NCI-H82 treated with DMSO at 0.1 percent for 48 hours (cell line): ENCODE measurements around the gene CAMK1D.
"Not testable (repeated sequence)": the region's sequence is repeated elsewhere in the genome, so short reads cannot be mapped to it uniquely, and the experiment has no call there.

Experiments used
- DNase-seq: peaks from one replicate; lab custom pipeline; 2025; ENCODE audit not compliant: unreplicated experiment; lab: John Stamatoyannopoulos, UW

CAMK1D gene

DNA sequence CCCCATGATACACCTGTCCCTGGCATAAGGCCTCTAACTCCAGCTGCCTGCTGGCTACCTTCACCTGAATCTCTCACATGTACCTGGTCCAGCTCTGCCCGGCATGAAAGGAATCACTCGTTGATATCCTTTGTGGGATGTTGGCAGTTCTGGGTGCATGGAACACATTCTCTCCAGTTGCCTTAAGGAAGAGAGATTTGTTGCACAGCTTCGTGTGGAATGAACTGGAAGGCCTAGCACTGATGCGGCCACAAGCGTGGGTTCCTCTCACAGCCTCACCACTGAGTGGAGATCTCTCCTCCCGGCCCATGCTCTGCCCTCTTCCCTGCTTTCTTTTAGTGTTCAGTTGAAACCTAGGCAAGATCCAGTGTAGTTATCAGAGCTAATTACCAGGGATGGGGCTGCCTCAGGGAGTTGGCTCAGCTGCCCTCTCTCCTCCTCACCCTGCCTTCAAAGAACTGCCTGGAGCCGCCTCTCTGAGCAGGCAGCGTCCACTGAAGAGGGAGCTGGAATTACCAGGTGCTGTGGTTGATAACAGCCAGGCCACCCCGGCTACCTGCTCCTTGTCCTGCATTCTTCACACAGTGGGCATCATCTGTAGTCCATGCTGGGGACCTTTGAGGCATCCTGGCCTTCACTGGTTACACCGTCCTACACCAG lies 457.9 kb downstream of the CAMK1D start:
- no peak for DNase-seq

DNA sequence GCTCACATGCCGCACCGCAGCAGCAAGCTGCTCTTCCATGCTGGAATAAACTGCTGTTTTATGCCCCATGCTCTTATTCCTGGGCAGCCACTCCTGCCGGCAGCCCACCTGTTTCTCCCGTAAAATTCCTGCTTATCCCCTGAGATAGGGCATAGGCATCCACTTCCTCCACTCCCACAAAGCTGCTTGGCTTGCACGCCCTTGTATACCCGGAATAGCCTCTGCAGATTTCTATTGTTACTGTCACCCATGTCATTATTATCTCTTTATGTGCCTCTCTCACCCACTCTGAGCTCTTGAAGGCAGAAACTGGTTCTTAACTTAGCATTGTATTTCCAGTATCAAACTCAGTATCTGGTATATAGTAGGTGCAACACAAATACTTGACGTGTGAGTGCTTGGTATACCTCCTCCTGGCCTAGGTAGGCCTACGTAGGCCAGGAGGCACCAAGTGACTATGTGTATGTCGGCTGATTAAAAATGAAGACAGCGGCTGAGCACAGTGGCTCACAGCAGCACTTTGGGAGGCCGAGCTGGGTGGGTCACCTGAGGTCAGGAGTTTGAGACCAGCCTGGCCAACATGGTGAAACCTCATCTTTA lies 458.8 kb downstream of the CAMK1D start:
- DNase-seq = no peak

DNA sequence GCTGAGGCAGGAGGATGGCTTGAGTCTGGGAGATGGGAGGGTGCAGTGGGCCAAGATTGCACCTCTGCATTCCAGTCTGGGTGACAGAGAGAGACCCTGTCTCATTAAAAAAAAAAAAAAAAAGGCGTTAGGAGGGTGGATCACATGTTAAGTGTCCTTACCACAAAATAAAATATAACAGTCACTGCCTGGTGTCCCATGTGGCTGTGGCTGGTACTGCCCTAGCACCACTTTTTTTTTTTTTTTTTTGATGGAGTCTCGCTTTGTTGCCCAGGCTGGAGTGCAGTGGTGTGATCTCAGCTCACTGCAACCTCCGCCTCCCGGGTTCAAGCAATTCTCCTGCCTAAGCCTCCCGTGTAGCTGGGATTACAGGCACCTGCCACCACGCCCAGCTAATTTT lies 460.7 kb downstream of the CAMK1D start:
- not testable (repeated sequence) for DNase-seq

DNA sequence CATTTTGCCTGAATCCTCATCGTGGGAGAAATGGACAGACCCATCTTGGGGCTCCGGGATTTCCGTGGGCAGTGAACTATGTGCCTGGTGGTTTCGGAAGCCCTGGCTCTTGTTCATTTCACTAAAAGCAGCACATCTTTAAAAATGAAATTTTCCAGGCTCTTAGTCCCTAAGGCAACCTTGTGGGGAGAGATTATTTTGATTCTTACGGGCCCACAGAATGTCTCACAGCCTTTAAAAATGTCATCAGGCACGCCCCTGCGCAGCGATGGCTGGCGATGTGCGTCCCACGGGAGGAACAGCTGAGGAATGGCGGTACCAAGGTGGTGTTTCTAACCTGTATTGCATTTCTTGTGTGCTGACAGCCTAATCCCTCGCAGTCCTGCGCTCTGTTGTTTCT lies 462.5 kb downstream of the CAMK1D start:
- no peak for DNase-seq

DNA sequence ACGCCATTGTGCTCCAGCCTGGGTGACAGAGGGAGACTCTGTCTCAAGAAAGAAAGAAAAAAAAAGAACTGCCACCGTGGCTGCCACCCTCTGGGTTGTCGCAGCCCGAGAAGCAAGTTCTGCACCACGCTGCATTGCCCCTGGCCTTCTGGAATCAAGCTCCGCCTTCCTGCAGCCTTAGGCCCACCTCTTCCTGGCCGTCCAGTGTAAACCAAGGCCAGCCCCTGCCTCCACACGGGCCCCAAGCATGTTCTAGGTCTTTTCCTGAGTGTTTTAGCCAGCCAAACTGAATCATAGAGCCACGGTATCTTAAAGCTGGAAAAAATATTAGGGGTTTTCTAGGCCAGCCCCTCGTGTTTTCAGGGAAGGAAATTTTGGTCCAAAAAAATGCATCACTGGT lies 463.2 kb downstream of the CAMK1D start:
- DNase-seq = no peak

DNA sequence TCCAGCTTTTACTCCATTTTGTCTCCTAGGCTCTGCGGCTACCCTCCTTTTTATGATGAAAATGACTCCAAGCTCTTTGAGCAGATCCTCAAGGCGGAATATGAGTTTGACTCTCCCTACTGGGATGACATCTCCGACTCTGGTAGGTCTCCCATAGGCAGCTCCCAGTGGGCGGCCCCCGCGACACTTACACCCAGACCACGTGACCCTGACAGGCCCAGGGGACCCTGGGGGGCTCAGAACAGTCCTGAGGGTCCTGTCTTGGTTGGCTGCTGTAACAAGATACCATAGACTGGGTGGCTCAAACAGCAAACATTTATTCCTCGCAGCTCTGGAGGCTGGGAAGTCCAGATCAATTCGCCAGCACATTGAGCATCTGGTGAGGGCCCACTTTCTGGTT lies 464.8 kb downstream of the CAMK1D start:
- no peak for DNase-seq

DNA sequence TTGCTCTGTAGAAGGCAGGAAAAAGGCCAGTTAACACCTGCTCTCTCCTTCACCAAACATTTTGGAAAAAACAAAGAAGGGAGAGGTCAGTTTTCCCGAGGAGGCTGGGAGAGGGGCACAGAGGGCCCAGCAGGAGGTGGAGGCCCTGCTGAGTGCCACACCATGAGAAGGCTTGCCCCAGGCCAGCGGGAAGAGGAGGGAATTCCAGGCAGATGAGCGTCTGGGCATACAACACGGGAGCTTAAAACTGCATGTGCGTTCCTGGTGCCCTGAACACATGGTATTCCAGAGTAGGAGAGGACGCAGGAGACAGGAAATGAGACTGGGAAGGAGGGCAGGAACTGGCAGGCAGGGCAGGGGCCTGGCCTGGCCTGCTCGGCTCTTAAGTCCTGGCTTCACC lies 469.7 kb downstream of the CAMK1D start:
- no peak for DNase-seq

DNA sequence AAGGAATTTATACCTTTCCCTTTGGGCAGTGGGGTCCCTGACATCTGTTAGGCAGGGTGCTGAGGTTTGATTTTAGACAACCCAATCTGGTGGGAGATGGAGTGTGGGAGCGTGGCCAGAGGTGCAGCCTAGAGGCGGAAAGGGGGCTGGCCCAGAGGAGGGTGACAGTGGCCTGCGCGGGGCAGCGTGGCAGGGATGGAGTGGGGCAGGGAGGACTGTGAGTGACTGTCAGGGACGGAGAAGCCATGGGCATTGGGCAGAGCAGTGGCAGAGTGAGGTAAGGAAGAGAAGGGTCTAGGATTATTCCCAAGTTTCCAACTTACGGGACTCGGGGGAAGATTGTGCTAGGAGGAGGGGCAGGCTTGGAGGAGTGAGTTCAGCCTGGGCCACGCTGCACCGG lies 470.3 kb downstream of the CAMK1D start:
- no peak for DNase-seq

DNA sequence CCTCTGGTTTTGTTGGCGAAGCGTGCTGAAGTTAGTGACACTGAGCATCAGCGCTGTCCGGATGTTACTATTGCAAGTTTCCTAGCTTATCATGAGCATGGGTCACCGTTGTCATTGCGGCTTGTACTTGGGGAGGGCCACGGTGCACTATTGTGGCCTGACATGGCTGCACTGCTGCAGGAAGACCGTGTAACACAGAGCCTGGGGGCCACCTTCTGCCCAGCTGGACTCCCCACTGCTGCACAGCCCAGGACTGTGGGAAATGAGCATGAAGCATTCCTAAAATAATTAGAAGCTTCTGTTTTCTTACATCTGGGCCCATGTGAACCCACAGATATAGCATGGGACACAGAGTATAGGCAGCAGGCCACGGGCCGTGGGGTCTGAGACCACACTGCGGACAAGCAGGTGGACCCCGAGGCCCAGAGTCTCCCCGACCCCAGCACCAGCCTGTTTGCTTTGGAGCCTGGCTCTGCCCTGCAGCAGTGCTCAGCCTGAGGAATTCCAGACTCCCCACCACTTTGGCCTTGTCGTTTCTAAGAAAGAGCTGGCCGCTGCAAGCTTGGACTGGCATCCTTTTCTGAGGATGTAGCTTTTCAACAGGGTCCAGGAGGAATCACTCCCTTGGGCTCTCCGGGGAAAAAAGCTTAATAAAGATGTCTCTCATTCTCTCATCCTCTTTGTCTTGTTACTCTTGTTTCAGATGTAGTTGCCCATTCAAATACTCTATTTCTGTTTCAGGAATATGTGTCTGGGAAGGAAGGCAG lies 473.0 kb downstream of the CAMK1D start:
- no peak for DNase-seq

DNA sequence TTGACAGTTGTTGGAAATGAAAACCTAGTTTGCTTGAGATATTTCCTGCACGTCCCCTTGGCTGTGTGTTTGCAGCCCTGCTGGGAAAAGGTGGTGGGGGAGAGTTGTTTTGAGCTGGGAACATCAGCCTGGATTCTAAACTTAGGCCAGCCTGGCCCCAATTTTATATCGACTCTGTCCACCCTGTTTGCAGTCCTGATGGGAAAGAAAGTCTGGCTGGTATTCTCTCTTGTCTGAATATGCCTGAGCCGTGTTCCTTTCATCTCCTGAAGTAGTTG lies 473.5 kb downstream of the CAMK1D start:
- no peak for DNase-seq

DNA sequence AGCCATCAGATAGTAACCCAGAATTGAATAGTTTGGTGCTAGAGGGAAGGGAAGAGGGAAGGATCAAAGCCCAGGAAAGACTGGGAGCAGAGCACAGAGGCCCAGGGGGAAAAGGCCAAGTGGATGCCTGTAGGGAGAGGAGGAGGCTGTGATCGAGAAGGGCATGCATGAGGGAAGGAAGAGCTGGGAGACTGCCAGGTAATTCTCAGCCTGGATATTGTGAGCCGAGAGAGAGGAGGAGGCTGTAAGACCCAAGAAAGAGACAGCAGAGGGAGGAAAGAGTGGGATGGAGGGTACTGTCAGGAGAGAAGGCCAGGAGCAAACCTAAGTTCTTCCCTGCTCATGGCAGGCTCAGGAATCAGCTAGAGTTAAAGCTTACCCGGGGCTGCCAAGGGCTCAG lies 474.0 kb downstream of the CAMK1D start:
- DNase-seq = no peak

DNA sequence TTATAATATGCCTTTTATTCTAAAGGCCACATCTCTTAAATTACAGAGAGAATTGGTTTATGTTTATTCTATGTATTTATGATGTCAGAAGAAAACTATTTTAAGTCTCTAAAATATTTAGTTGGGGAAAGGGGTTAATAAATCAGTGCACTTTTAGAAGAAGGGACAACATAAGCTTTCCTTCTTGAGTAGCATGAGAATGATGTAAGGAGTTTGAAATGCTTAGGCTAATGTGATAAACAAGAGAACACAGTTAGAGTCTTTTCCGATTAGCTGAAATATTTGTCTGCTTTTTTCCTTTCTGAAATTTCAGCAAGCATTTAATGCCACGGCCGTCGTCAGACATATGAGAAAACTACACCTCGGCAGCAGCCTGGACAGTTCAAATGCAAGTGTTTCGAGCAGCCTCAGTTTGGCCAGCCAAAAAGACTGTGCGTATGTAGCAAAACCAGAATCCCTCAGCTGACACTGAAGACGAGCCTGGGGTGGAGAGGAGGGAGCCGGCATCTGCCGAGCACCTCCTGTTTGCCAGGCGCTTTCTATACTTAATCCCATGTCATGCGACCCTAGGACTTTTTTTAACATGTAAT lies 476.0 kb downstream of the CAMK1D start:
- no peak for DNase-seq

DNA sequence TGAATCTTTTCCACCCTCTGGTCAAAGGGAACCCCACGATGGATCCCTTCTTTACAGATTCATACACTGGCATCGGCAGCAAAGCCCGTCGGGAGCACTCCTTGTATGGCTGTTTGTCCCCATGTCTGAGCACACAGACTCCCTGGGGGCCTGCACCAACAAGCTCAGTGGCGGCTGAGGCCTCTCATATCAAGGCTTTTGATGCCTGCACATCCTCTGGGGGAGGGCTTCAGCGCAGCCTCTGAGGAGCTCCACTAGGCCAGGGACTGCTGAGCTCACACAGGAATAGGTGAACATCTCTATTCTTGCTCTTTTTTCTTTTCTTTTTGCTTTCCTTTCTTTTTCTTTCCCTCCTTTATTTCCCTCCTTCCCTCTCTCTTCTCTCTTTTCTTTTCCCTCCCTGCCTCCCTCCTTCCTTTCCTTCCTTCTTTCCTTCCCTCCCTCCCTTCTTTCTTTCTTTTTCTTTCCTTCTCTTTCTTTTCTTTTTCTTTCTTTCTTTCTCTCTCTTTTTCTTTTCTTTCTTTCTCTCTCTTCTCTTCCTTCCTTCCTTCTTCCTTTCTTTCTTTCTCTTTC lies 477.5 kb downstream of the CAMK1D start:
- DNase-seq = no peak

DNA sequence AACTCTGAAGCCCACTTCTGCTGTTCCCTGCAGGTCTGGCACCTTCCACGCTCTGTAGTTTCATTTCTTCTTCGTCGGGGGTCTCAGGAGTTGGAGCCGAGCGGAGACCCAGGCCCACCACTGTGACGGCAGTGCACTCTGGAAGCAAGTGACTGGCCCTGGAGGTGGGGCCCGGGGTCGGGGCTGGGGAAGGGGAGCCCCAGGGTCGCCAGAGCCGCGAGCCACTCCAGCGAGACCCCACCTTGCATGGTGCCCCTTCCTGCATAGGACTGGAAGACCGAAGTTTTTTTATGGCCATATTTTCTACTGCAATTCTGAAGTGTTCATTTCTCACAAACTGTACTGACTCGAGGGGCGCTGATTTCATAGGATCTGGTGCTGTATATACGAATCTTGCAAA lies 479.4 kb downstream of the CAMK1D start:
- no peak for DNase-seq

DNA sequence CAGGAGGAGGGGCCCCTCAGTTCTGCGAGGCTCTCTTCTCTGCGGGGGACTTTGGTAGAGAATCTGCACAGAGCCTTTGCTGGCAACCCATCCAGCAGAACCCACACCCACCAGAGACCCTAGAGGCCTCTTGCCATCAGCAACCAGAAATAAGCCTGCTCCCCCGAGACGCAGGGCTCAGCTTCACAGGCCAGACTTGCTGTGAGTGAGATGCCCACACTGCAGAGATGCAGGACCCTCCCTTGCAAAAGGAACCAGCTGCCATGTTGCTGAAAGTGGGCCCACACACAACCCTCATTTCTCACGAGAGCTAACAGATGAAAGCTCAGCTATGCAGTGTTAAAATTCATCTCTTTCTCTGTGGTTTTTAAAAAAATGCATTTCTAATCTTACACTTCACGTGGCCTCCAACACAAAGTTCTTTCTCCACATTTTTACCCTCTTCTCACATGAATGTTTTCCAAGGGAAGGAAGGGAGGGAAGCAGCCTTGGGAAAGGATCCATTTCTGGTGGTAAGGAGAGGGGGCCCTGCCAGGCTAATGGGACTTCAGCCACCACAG lies 480.6 kb downstream of the CAMK1D start:
- no peak for DNase-seq

DNA sequence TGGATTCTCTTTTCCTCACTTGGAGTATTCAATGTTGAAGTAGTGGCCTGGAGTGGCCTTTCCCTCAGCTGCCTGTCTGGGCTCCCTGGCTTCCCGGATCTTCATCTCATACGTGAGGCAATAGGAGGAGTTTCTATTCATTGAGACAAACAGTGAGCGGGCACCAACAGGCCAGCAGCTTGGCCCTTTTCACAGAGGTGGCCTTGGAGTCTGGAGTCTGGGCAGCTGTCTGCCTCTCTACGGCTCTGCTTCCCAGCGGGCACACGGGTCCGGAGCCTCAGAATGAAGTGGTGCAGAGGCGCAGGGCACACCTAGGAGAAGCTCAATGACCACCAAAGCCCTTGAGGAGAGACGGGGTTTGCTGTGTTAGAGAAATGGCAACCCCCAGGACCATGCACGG lies 482.7 kb downstream of the CAMK1D start:
- no peak for DNase-seq

DNA sequence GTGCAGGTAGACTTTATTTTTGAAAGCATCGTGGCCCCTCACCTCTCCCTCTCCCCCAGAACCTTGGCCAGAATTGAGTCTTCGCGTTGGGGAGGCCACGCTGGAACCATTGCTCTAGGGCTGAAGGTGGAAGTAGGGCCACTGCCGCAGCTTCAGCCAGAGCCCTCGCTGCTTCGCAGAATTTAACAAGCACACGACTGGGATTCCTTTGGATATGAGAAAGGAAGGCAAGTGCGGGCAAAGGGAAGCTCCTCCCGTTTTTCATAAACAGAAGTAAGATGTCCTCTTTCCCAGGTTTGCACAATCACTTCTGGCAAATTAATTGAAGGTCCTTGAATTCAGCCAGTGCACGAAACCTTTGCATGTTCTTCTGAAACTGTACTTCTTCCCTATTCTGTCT lies 484.1 kb downstream of the CAMK1D start:
- no peak for DNase-seq

DNA sequence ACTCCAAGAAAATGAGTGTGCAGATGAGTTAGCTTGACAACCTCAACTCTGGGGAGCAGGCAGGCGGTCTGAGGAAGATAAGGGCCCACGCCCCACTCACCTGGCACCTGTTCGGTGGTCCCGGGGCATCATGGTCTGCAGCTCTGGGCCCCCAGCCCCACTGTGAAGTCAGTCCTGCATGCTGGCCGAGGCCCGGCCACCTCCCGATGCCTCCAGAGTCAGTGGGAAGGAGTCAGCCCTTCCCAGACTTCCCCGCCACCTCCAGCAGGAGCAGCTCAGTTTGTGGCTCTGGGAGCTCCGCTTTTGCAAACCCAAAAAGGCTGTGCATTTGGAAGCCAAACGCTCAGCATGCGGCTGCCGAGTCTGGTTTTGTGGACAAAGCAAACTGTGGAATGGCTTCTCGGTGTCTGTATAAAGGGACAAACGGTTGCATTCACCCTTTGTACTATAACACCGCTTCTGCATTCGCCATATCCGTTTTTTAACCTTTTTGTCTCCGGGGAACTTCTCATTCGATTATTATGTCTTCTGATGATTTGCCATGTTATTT lies 484.8 kb downstream of the CAMK1D start:
- DNase-seq = no peak

DNA sequence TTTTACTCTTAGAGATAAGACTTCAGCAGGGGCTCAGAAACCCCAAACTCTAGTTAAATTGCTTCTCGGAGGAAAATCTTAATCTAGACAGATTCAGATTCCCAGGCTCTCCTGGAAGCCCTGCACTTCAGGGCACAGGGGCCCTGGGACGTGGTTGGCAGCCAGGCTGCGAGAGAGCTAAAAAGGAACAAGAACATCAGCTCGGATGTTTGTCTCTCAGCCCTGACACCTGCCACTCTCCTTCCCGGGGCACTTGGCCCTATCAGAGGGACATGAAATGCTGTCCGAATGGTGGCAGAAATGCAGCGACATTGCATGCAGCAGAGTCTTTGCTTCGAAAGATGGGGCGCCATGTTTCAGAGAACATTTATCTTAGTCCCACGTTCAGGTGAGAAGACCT lies 485.4 kb downstream of the CAMK1D start:
- DNase-seq = no peak

DNA sequence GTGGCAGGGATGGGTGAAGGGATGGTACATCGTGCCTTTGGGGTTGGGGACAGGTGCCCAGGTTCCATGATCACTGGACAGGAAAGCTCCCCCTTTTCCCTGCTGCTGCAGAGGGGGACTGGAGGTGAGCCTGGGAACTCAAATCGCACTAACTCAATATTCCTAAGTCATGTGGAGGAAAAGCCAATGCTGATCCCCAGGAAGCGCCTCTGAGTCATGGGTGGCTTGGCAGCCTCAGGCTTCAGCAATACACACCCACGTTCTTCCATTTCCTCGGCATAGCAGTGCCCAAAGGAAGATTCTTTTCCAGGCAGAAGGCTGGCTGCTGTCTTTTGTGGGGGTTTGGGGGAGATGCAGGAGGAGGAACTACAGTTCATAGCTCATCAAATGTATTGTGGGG lies 486.4 kb downstream of the CAMK1D start:
- DNase-seq = no peak

DNA sequence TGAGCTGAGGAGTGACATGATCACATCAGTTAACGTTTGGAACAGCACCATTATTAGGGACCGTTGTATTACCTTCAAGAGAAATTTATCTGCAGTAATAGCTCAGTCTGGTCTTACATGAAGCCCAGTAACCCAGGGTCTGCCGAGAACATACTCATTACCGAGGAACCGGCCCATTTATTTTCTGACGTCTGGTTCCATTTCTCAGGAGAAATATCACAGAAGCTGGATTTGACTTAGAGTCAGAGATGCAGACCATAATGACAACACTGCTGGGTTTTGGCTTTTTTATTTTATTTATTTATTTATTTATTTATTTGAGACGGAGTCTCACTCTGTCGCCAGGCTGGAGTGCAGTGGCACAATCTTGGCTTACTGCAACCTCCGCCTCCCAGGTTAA lies 489.0 kb downstream of the CAMK1D start:
- no peak for DNase-seq
